ENCODE measurements around the gene METTL25B.

- TF ChIP-seq EZH2 (IDR thresholded peaks at IDR 0.05; ENCODE audit: borderline replicate concordance, insufficient read depth, low read depth, low read length, poor library complexity, severe bottlenecking) (no peak), CTCF (IDR thresholded peaks at IDR 0.05) (no peak)
These were observed 28.1 kb downstream of the METTL25B start for GRCh38 chr1:156756355-156756754.

All from B cell (primary cell).